IPS DF 6.9 (cell line): ENCODE results near the gene FBXL17.

ENCODE experiments used
- DNase-seq: peaks from one replicate; pipeline ENCODE4 v3.0.0-alpha.2; 2013; ENCODE audit warnings: low read depth, low spot score
- H3K27ac ChIP-seq: one replicate; pipeline ENCODE4 v1.5.1; 2013; ENCODE audit warnings: low read length, control low read depth
- H3K27me3 ChIP-seq: 2 replicates; pipeline ENCODE4 v1.6.1; 2013; ENCODE audit warnings: mild to moderate bottlenecking, low read length; ENCODE audit not compliant: control insufficient read depth, insufficient read depth
- H3K36me3 ChIP-seq: 2 replicates; pipeline ENCODE4 v1.6.1; 2013; ENCODE audit warnings: low read length; ENCODE audit not compliant: control insufficient read depth, insufficient read depth
- H3K4me1 ChIP-seq: 2 replicates; pipeline ENCODE4 v1.6.1; 2013; ENCODE audit warnings: low read length; ENCODE audit not compliant: control insufficient read depth, insufficient read depth
- H3K4me3 ChIP-seq: 2 replicates; pipeline ENCODE4 v1.5.1; 2013; ENCODE audit warnings: mild to moderate bottlenecking, low read length
- H3K9me3 ChIP-seq: 2 replicates; pipeline ENCODE4 v1.6.1; 2013; ENCODE audit warnings: low read length, inconsistent platforms; ENCODE audit not compliant: control insufficient read depth, insufficient read depth
- WGBS: extraction: QIAGEN DNeasy Blood & Tissue Kit; methylation state at CpG from one replicate; pipeline ENCODE4 v1.1.7; 2013; ENCODE audit warnings: mixed read lengths, missing lambda C conversion rate; ENCODE audit not compliant: insufficient read length, insufficient coverage; 5-methylcytosine and 5-hydroxymethylcytosine counted together

The FBXL17 gene

DNA sequence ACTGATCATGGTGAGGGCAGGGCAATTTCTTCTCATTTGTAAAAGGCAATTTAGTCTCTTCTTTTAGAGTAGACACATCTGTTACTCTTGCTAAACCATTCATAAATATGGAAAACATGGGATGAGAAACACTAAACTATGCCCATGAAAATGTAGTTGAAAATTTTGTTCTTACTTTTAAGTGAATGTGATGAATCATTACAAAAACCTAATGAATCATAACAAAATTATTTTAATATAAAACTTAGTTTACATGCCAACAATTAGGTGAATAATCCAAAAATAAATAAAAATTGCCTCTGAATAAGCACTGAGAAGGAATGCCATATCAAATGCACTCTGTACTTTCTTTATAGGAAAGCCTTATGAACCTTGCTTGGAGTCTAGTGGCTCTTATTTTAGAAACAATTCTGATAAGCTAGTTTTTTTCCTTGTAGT lies 413.5 kb downstream of the FBXL17 start:
- H3K4me1 ChIP-seq, result peaks cover 3% of the 10 kb centered on the region; the same call in 1 of the 2 replicates
- no peaks in the 10 kb centered on the region for H3K36me3 ChIP-seq
- no peak overlapping the region for H3K27ac ChIP-seq
- H3K9me3 ChIP-seq, result no peaks in the 10 kb centered on the region
- no peaks in the 10 kb centered on the region for H3K27me3 ChIP-seq
- H3K4me3 ChIP-seq, result no peak overlapping the region
- no peak for DNase-seq

DNA sequence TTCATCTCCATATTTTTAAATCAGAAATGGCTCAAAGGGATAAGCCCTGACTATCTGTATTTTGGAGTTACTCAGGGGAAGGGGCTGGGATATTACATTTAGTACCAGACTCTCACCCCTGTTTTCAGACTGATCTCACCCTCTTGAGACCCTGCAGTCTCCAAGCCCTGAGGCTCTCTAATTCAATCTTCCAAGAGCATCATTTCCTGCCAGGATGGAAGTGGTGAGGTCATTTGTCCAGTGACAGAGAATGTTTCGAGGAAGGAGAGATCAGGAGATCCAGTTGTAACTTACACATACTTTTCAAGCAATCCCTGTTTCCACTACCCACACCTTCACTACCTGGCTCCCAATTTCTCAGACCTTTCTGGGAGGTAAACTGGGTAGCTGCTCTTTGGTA lies 415.7 kb downstream of the FBXL17 start:
- H3K4me1 ChIP-seq, result peaks cover 3% of the 10 kb centered on the region; the same call in 1 of the 2 replicates
- no peaks in the 10 kb centered on the region for H3K27me3 ChIP-seq
- H3K9me3 ChIP-seq, result no peaks in the 10 kb centered on the region
- H3K4me3 ChIP-seq, result no peak overlapping the region
- WGBS, result no CpG with 5 or more reads among the region's 1 CpG
- H3K36me3 ChIP-seq, result no peaks in the 10 kb centered on the region
- no peak for DNase-seq
- no peak overlapping the region for H3K27ac ChIP-seq

DNA sequence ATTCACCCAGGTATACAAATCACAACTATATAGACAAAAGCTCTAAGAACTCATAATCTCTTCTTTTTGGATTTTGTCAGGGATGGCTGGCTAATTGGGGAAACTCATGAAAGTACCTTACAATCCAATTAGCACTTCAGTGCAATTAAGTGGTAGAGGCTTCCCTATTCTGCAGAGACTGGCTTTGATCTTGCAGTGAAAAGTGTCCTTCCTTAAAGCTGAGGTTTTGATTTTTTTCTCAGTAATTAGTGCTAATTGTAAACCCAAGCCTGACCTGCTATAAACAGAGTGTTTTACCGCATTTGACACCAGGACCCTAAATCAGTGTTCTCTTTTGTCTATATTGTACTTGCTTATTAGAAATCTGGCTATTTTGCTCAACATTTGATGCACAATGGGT lies 417.2 kb downstream of the FBXL17 start:
- WGBS, result no CpG with 5 or more reads among the region's 1 CpG
- H3K4me1 ChIP-seq, result peaks cover 3% of the 10 kb centered on the region; the same call in 1 of the 2 replicates
- DNase-seq, result no peak
- H3K4me3 ChIP-seq, result no peak overlapping the region
- H3K36me3 ChIP-seq, result no peaks in the 10 kb centered on the region
- no peaks in the 10 kb centered on the region for H3K9me3 ChIP-seq
- H3K27me3 ChIP-seq, result no peaks in the 10 kb centered on the region
- H3K27ac ChIP-seq, result no peak overlapping the region

DNA sequence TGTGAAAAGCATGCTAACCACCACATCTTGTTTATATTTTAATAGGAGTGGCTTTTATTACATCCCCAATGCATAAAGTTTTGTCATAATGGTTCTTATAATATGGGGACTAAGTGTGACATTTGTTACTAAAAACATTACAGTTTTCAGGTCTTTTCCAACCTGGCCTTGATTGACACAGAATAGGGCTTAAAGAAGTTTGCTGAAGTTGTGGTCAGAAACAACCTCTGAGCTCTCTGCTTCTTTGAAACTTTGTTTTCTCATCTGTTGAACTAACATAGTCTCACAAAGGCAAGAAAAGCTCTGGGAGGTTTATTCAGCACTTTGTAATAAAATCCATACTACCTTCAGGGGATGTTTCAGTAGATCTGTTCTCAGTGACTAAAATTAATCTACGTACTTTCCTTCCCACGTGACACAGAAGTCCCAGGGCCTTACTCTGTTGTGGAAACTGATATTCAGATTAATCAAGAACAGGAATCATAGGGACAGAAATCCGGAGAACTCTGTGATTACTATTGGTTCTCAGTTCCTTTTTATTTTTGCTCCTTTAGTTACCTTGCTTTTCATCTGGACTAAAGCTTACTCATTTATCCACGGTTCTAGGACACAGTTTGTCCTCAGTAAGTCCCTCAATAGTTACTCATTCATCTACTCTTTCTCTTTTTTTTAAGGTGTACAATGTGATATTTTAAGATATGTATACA lies 422.2 kb downstream of the FBXL17 start:
- DNase-seq, result no peak
- WGBS, result no CpG with 5 or more reads among the region's 4 CpGs
- H3K4me1 ChIP-seq, result no peaks in the 10 kb centered on the region
- no peaks in the 10 kb centered on the region for H3K36me3 ChIP-seq
- H3K27me3 ChIP-seq, result no peaks in the 10 kb centered on the region
- H3K4me3 ChIP-seq, result no peak overlapping the region
- no peak overlapping the region for H3K27ac ChIP-seq
- no peaks in the 10 kb centered on the region for H3K9me3 ChIP-seq

DNA sequence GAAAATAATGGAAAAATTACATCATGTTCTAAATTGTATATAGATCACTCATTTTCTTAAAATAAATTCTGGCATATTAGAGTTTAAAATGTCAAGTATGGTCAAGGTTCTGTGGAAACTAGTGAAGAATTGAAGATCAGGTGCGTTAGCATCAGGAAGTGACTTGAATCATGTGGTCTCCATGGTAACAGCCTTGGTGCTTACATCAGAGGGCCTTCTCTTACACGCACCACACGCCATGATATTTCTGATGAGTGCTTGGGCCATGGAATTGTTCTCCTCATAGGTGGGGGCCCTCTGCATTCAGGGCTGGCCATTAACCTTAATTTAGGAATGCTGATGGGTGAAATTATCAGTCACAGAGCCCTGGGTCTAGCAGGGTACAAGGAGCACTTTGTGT lies 423.0 kb downstream of the FBXL17 start:
- no CpG with 5 or more reads among the region's 3 CpGs for WGBS
- Histone ChIP-seq H3K9me3 (no peaks in the 10 kb centered on the region), H3K4me3 (no peak overlapping the region)

DNA sequence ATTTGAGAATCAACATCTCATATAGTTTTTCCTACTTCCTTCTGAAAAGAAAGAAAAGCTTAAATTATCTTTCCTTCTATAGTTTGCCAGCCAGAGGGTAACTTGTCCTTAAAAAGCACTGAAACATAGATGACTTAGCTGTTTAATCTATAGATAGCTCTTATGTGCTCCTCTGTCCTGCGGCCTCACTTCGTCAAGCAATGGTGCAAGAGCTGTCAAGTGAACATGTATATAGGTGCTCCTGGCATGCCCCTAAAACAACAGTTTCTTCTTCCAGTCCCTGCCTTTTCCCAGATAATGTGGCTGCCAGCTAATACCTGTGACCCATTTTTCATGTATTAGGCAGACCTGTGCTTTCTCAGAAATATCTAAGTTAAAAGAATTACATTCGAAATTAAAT lies 423.5 kb downstream of the FBXL17 start:
- Histone ChIP-seq H3K9me3 (no peaks in the 10 kb centered on the region), H3K4me3 (no peak overlapping the region), H3K27me3 (no peaks in the 10 kb centered on the region), H3K4me1 (no peaks in the 10 kb centered on the region), H3K36me3 (no peaks in the 10 kb centered on the region), H3K27ac (no peak overlapping the region)
- no CpG with 5 or more reads among the region's 3 CpGs for WGBS
- DNase-seq, result no peak

More for the DNA sequence above, 423.0 kb downstream of the FBXL17 start:
- DNase-seq, result no peak
- Histone ChIP-seq H3K27ac (no peak overlapping the region), H3K36me3 (no peaks in the 10 kb centered on the region), H3K27me3 (no peaks in the 10 kb centered on the region), H3K4me1 (no peaks in the 10 kb centered on the region)

DNA sequence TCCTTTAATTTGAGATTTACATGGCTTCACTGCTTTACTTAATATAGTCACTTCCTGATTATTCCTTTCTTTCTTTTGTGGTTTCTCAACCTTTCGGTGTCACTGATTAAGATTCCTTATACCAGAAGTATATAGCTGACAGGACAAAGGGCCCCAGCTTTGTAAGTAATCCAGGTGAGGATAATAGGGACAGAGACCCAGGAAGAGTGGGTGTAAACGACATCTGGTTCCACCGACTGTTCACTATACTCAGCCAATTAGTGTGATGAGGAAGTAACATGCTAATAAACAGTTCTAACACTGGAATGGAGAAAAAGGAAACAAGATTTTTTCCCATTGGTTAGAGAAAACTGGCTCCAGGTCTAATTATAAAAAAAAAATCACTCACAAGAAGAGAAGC lies 424.8 kb downstream of the FBXL17 start:
- Histone ChIP-seq H3K4me1 (no peaks in the 10 kb centered on the region), H3K36me3 (no peaks in the 10 kb centered on the region), H3K27ac (no peak overlapping the region), H3K27me3 (no peaks in the 10 kb centered on the region), H3K9me3 (no peaks in the 10 kb centered on the region), H3K4me3 (no peak overlapping the region)
- WGBS, result no CpG with 5 or more reads among the region's 3 CpGs
- no peak for DNase-seq

DNA sequence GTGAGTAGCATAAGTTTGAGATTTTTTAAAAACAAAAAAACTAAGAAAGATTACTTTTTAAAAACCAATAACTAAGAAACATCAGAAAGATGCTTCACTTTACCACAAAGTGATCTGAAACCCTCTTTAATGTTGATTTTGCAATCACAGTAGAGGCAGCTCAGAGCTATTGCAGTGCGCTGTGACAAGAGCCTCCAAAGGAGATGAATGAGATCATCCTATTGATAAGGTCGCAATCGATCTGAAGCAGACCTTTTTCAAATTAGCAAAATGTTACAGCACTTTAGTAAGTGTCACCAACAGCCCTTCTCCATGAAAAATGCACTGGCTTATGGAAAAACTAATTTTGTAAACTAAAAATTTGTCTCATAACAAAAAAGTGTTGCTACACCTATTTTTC lies 426.6 kb downstream of the FBXL17 start:
- Histone ChIP-seq H3K27ac (no peak overlapping the region), H3K36me3 (no peaks in the 10 kb centered on the region), H3K4me1 (no peaks in the 10 kb centered on the region), H3K4me3 (no peak overlapping the region), H3K9me3 (no peaks in the 10 kb centered on the region), H3K27me3 (no peaks in the 10 kb centered on the region)
- no CpG with 5 or more reads among the region's 3 CpGs for WGBS
- no peak for DNase-seq

DNA sequence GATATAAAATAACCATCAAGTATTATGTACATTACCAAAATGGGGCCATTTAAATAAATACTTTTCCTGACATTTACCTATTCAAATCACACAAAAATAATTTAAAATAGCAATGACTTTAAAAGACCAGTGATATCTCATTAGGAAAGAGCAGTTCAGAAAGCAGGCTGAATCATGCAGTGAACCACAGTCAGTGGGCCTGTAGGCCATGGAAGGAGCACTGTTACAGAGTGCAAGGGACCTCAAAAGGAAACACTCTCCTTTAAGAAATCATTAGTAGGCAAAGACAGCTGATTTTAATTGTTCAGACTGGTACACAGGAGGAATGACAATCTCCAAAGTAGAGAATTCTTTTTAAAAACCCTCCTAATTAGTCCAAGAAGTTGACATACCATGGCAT lies 427.6 kb downstream of the FBXL17 start:
- Histone ChIP-seq H3K36me3 (no peaks in the 10 kb centered on the region), H3K4me3 (no peak overlapping the region), H3K4me1 (no peaks in the 10 kb centered on the region), H3K27ac (no peak overlapping the region), H3K27me3 (no peaks in the 10 kb centered on the region), H3K9me3 (no peaks in the 10 kb centered on the region)
- no peak for DNase-seq

DNA sequence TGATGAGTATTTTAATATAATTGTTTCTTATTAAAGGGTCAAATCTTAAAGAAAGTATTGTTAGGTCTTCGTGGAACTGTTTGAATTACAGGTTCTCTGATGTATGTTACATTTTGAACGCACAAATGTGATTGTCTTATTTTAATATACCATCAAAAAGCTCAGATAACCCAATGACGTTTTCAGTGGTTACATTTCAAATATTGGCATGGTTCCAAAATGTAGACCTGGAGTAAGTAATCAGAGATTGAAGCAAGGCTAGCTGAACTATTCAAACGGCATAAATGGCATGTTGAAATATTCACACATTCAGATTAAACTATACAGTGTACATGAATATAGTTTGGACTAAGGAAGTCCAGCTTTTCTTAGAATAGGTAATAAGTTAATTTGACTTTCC lies 429.4 kb downstream of the FBXL17 start:
- no peak for DNase-seq

DNA sequence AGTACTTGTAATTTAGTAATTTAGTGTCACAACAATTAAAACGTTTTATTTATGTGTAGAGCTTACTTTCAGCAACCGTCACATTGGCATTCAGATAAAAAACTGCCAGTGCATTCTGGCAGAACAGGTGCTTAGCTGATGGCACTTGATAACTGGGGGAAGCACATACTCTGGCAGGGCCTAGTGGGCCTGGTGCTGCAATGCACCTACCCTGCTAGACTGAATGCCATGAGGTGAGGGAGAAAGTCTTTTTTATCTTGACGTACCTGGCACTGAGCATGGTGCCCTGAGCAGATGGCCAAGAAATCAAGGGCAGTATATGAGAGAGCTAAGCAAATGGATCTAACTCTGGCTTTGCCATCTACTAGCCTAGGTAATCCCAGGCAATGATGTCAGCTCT lies 430.6 kb downstream of the FBXL17 start:
- no peaks in the 10 kb centered on the region for H3K4me1 ChIP-seq
- H3K4me3 ChIP-seq, result no peak overlapping the region
- no peaks in the 10 kb centered on the region for H3K36me3 ChIP-seq
- no peaks in the 10 kb centered on the region for H3K9me3 ChIP-seq
- no peak for DNase-seq
- no peaks in the 10 kb centered on the region for H3K27me3 ChIP-seq
- no peak overlapping the region for H3K27ac ChIP-seq
- no CpG with 5 or more reads among the region's 3 CpGs for whole genome bisulfite sequencing

More for the DNA sequence above, 429.4 kb downstream of the FBXL17 start:
- no CpG with 5 or more reads among the region's 4 CpGs for WGBS
- H3K4me3 ChIP-seq, result no peak overlapping the region
- no peak overlapping the region for H3K27ac ChIP-seq
- no peaks in the 10 kb centered on the region for H3K9me3 ChIP-seq
- no peaks in the 10 kb centered on the region for H3K36me3 ChIP-seq
- H3K4me1 ChIP-seq, result no peaks in the 10 kb centered on the region
- H3K27me3 ChIP-seq, result no peaks in the 10 kb centered on the region
